Duodenal mucosa (tissue), 2 donors: ENCODE data around the gene RMC1.
"Not testable (repeated sequence)": the region's sequence is repeated elsewhere in the genome, so short reads cannot be mapped to it uniquely, and the experiment has no call there.

ENCODE experiments used
- H3K27ac ChIP-seq: one replicate; pipeline ENCODE4 v1.7.0; 2013; ENCODE audit warnings: low read depth, low read length
- H3K27me3 ChIP-seq, 2 donors: one replicate each; pipeline ENCODE4 v1.7.0; 2013; ENCODE audit warnings: low read length in 2 of 2, control low read depth in 1 of 2; ENCODE audit not compliant: insufficient read depth in 2 of 2, control insufficient read depth in 1 of 2
- H3K36me3 ChIP-seq, 2 donors: one replicate each; pipeline ENCODE4 v1.7.0; 2013; ENCODE audit warnings: low read length in 2 of 2, control low read depth in 1 of 2; ENCODE audit not compliant: insufficient read depth in 2 of 2, control insufficient read depth in 1 of 2
- H3K4me1 ChIP-seq, 2 donors: one replicate each; pipeline ENCODE4 v1.7.0; 2013; ENCODE audit warnings: low read length in 2 of 2, control low read depth in 1 of 2; ENCODE audit not compliant: insufficient read depth in 2 of 2, control insufficient read depth in 1 of 2
- H3K4me3 ChIP-seq, 2 donors: one replicate each; pipeline ENCODE4 v1.7.0; 2013; ENCODE audit warnings: low read length in 2 of 2, low read depth in 1 of 2
- H3K9ac ChIP-seq, 2 donors: one replicate each; pipeline ENCODE4 v1.7.0; 2013; ENCODE audit warnings: low read length in 2 of 2, low read depth in 1 of 2
- H3K9me3 ChIP-seq, 2 donors: one replicate each; pipeline ENCODE4 v1.7.0; 2013; ENCODE audit warnings: low read length in 2 of 2, control low read depth in 1 of 2; ENCODE audit not compliant: control insufficient read depth in 1 of 2

The RMC1 gene

GRCh38 chr18:23495723-23496440 is 7.4 kb upstream of the RMC1 start:
- Histone ChIP-seq H3K9ac (no peak overlapping the region), H3K36me3 (no peaks in the 10 kb centered on the region), H3K4me1 (peaks cover 4 to 5% of the 10 kb centered on the region in 2 donors), H3K9me3 (no peaks in the 10 kb centered on the region), H3K27me3 (no peaks in the 10 kb centered on the region), H3K27ac (no peak overlapping the region), H3K4me3 (no peak overlapping the region)

- Histone ChIP-seq H3K9me3 (no peaks in the 10 kb centered on the region), H3K4me3 (no peak overlapping the region), H3K36me3 (no peaks in the 10 kb centered on the region), H3K27me3 (no peaks in the 10 kb centered on the region), H3K27ac (no peak overlapping the region), H3K4me1 (peaks cover 12 to 14% of the 10 kb centered on the region in 2 donors), H3K9ac (no peak overlapping the region)
Measured at GRCh38 chr18:23498117-23498516, 5.2 kb upstream of the RMC1 start.

GRCh38 chr18:23498877-23499276 is 4.4 kb upstream of the RMC1 start:
- no peak overlapping the region for H3K9ac ChIP-seq
- H3K9me3 ChIP-seq: no peaks in the 10 kb centered on the region
- H3K4me1 ChIP-seq: peaks cover 12 to 14% of the 10 kb centered on the region in 2 donors
- H3K27me3 ChIP-seq: no peaks in the 10 kb centered on the region
- H3K4me3 ChIP-seq: no peak overlapping the region
- no peaks in the 10 kb centered on the region for H3K36me3 ChIP-seq
- H3K27ac ChIP-seq: no peak overlapping the region

- H3K27ac ChIP-seq: no peak overlapping the region
- no peaks in the 10 kb centered on the region for H3K9me3 ChIP-seq
- no peaks in the 10 kb centered on the region for H3K27me3 ChIP-seq
Measured at GRCh38 chr18:23499291-23499781, 4.0 kb upstream of the RMC1 start.

GRCh38 chr18:23501626-23502025 is 1.7 kb upstream of the RMC1 start:
- H3K27ac ChIP-seq: no peak overlapping the region
- no peaks in the 10 kb centered on the region for H3K27me3 ChIP-seq
- H3K9ac ChIP-seq: no peak overlapping the region
- H3K36me3 ChIP-seq: no peaks in the 10 kb centered on the region
- H3K9me3 ChIP-seq: no peaks in the 10 kb centered on the region
- H3K4me1 ChIP-seq: peaks cover 17 to 29% of the 10 kb centered on the region in 2 donors
- no peak overlapping the region for H3K4me3 ChIP-seq

More at GRCh38 chr18:23499291-23499781, 4.0 kb upstream of the RMC1 start:
- Histone ChIP-seq H3K4me3 (no peak overlapping the region), H3K4me1 (peaks cover 13 to 16% of the 10 kb centered on the region in 2 donors), H3K9ac (no peak overlapping the region), H3K36me3 (no peaks in the 10 kb centered on the region)

- Histone ChIP-seq H3K9ac (peak overlapping the region; percentile 82 to 94), H3K27ac (peak overlapping the region; percentile 87), H3K36me3 (peaks cover 0 to 6% of the 10 kb centered on the region in 2 donors), H3K4me3 (peak overlapping the region; percentile 80 to 86), H3K9me3 (no peaks in the 10 kb centered on the region), H3K27me3 (no peaks in the 10 kb centered on the region), H3K4me1 (peaks cover 17 to 29% of the 10 kb centered on the region in 2 donors)
Measured at GRCh38 chr18:23502516-23503037, 734 bp upstream of the RMC1 start.

- Histone ChIP-seq H3K4me1 (peaks cover 17 to 25% of the 10 kb centered on the region in 2 donors), H3K27ac (peak overlapping the region; percentile 61), H3K27me3 (no peaks in the 10 kb centered on the region), H3K9me3 (no peaks in the 10 kb centered on the region), H3K4me3 (peak overlapping the region; percentile 70 to 91), H3K9ac (peak overlapping the region; percentile 74 to 85), H3K36me3 (peaks cover 11 to 19% of the 10 kb centered on the region in 2 donors)
Measured at GRCh38 chr18:23503963-23504344, 643 bp downstream of the RMC1 start.

GRCh38 chr18:23504720-23505119 is 1.4 kb downstream of the RMC1 start:
- Histone ChIP-seq H3K36me3 (peaks cover 11 to 23% of the 10 kb centered on the region in 2 donors), H3K27ac (no peak overlapping the region), H3K9ac (peak overlapping the region; percentile 74 to 85), H3K9me3 (no peaks in the 10 kb centered on the region), H3K27me3 (no peaks in the 10 kb centered on the region), H3K4me3 (peak overlapping the region; percentile 70 to 91), H3K4me1 (peaks cover 17 to 25% of the 10 kb centered on the region in 2 donors)

GRCh38 chr18:23506393-23506792 is 3.1 kb downstream of the RMC1 start:
- no peak overlapping the region for H3K9ac ChIP-seq
- H3K27me3 ChIP-seq: no peaks in the 10 kb centered on the region
- peaks cover 17 to 25% of the 10 kb centered on the region in 2 donors for H3K4me1 ChIP-seq
- peaks cover 11 to 34% of the 10 kb centered on the region in 2 donors for H3K36me3 ChIP-seq
- H3K4me3 ChIP-seq: no peak overlapping the region
- H3K27ac ChIP-seq: no peak overlapping the region
- H3K9me3 ChIP-seq: no peaks in the 10 kb centered on the region

GRCh38 chr18:23510923-23511322 is 7.6 kb downstream of the RMC1 start:
- H3K27me3 ChIP-seq, H3K9me3 ChIP-seq, H3K9ac ChIP-seq, H3K4me3 ChIP-seq, H3K27ac ChIP-seq, H3K4me1 ChIP-seq: not testable (repeated sequence)
- peaks cover 11 to 46% of the 10 kb centered on the region in 2 donors for H3K36me3 ChIP-seq
